Left hindlimb (tissue), 1 donor: Measurements from ENCODE around the gene SREBF1.

ENCODE experiments used
- DNase-seq: peaks from one replicate; pipeline ENCODE4 v3.0.0-alpha.2; 2018

The SREBF1 gene

GRCh38 chr17:17857496-17857895, 20.7 kb upstream of the SREBF1 start:
- DNase-seq, result no peak

- DNase-seq, result no peak
Measured at GRCh38 chr17:17856386-17856785, 19.6 kb upstream of the SREBF1 start.

- DNase-seq, result no peak
Measured at GRCh38 chr17:17855976-17856375, 19.2 kb upstream of the SREBF1 start.

- DNase-seq, result no peak
Measured at GRCh38 chr17:17853811-17854447, 17.1 kb upstream of the SREBF1 start.

GRCh38 chr17:17852930-17853329, 16.1 kb upstream of the SREBF1 start:
- DNase-seq, result no peak

GRCh38 chr17:17851103-17852002, 14.6 kb upstream of the SREBF1 start:
- no peak for DNase-seq

- no peak for DNase-seq
Measured at GRCh38 chr17:17849845-17850373, 13.1 kb upstream of the SREBF1 start.

- no peak for DNase-seq
Measured at GRCh38 chr17:17849147-17849820, 12.5 kb upstream of the SREBF1 start.

GRCh38 chr17:17848311-17849082, 11.7 kb upstream of the SREBF1 start:
- no peak for DNase-seq

- DNase-seq, result no peak
Measured at GRCh38 chr17:17847726-17848125, 10.9 kb upstream of the SREBF1 start.

- no peak for DNase-seq
Measured at GRCh38 chr17:17847118-17847689, 10.4 kb upstream of the SREBF1 start.

GRCh38 chr17:17846645-17847044, 9.9 kb upstream of the SREBF1 start:
- DNase-seq, result no peak

GRCh38 chr17:17846003-17846402, 9.2 kb upstream of the SREBF1 start:
- no peak for DNase-seq

- no peak for DNase-seq
Measured at GRCh38 chr17:17845046-17845775, 8.4 kb upstream of the SREBF1 start.

GRCh38 chr17:17844500-17844899, 7.7 kb upstream of the SREBF1 start:
- DNase-seq, result no peak

- no peak for DNase-seq
Measured at GRCh38 chr17:17844079-17844478, 7.3 kb upstream of the SREBF1 start.

- no peak for DNase-seq
Measured at GRCh38 chr17:17843096-17843495, 6.3 kb upstream of the SREBF1 start.

- no peak for DNase-seq
Measured at GRCh38 chr17:17842111-17842876, 5.5 kb upstream of the SREBF1 start.

- no peak for DNase-seq
Measured at GRCh38 chr17:17841601-17842025, 4.8 kb upstream of the SREBF1 start.

- DNase-seq, result no peak
Measured at GRCh38 chr17:17840751-17841591, 4.2 kb upstream of the SREBF1 start.
